GM12801 (cell line): ENCODE measurements around the gene PFDN6.

ENCODE experiments used
- TF ChIP-seq, protein P1 (sequence below): IDR thresholded peaks from one replicate; pipeline ENCODE4 v1.5.1; 2011; ENCODE audit warnings: control low read depth; ENCODE audit not compliant: insufficient read length; ENCODE audit errors: extremely low read depth

The PFDN6 gene

DNA sequence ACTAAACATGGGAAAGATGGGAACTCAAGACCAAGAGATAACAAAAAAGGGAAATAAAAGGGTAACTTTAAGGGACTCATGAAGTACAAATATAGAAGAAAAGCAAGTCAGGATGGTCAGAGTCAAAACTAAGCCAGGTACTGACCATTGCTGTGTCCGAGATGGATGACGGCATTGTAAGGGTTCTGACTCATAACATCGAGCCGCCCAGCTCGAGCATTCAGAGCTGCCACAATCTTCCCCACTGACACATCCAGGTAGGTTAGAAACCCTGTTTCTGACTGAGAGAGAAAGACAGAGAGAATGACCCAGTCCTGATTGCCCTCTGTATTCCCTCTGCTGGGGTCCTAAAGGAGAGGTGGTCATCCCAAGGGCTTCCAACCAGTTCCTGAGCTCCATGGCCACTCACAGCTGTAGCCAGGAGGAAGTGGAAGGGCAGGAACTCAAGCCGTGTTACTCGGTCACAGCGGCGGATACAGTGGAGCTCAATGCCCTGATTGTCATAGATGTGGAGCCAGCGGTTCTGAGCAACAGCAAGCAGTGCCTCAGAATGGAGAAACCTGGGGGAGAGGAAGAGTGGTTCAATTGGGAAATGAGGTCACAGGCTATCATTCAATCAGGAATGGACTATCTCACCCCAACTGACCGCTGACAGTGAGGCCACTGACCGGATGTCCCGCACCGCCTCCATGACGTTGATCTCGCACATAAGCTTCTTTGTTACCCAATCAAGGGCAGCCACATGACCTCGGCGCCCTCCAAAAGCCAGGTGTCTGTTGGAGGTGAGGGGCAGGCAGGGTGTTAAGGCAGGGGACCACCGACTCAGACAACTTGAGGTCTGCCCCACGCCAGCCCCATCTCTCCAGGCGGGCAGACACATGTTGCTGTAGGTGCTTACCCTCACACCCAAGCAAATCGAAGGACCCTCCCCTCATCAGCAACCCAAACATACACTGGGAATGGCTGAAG is 2.2 kb upstream of the PFDN6 start:
- TF ChIP-seq, protein P1, sequence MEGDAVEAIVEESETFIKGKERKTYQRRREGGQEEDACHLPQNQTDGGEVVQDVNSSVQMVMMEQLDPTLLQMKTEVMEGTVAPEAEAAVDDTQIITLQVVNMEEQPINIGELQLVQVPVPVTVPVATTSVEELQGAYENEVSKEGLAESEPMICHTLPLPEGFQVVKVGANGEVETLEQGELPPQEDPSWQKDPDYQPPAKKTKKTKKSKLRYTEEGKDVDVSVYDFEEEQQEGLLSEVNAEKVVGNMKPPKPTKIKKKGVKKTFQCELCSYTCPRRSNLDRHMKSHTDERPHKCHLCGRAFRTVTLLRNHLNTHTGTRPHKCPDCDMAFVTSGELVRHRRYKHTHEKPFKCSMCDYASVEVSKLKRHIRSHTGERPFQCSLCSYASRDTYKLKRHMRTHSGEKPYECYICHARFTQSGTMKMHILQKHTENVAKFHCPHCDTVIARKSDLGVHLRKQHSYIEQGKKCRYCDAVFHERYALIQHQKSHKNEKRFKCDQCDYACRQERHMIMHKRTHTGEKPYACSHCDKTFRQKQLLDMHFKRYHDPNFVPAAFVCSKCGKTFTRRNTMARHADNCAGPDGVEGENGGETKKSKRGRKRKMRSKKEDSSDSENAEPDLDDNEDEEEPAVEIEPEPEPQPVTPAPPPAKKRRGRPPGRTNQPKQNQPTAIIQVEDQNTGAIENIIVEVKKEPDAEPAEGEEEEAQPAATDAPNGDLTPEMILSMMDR = no peak

- TF ChIP-seq, protein P1 = no peak
Measured at GRCh38 chr6:33288141-33288920, 1.1 kb upstream of the PFDN6 start.

GRCh38 chr6:33289784-33290315 is 449 bp downstream of the PFDN6 start:
- TF ChIP-seq, protein P1 = no peak

DNA sequence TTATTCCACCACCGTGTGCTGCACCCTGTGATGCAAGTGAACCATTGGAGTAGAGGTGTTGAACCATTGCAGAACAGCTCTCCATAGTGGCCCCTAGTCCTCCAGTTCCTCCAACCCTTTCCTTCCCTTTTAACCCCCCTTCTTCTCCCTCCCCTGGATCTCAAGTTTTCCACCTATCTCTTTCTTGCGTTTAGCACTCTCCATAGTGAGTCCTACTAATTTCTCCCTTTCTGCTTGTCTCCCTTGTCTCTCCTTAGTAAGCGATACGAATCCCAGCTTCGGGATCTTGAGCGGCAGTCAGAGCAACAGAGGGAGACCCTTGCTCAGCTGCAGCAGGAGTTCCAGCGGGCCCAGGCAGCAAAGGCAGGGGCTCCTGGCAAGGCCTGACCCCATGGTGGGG is 1.1 kb downstream of the PFDN6 start:
- TF ChIP-seq, protein P1 = no peak

DNA sequence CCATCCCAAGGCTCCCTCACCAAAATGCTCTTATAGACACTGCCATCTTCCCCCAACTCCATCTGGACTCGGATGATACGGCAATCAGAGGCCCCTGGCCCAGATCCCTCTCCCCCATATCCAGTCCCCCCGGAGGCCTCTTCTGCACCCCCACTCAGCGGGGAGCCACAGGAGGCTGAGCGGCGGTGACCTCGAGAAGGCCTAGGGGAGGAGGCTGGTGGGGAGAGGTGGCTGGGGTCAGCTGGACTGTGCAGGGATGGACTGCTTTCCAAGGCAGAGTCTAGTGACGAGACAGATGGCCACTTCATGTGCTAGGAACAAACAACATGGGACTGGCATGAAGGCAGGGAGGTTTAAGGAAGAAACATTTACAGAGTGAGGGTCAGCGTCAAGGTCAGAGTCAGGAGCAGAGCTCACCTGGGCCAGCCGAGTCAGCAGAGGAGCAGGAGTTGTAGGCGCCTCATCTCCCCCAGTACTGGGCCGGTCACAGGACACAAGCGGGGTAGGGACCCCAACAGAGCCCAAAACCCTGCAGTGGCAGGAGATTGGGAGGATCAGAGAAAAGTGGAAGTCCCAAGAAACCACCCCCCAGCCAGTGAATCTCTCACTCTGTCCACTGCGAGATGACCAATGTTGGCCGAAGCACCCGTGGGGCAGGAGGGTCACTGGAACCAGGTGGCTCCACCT is 3.7 kb downstream of the PFDN6 start:
- TF ChIP-seq, protein P1 = no peak

DNA sequence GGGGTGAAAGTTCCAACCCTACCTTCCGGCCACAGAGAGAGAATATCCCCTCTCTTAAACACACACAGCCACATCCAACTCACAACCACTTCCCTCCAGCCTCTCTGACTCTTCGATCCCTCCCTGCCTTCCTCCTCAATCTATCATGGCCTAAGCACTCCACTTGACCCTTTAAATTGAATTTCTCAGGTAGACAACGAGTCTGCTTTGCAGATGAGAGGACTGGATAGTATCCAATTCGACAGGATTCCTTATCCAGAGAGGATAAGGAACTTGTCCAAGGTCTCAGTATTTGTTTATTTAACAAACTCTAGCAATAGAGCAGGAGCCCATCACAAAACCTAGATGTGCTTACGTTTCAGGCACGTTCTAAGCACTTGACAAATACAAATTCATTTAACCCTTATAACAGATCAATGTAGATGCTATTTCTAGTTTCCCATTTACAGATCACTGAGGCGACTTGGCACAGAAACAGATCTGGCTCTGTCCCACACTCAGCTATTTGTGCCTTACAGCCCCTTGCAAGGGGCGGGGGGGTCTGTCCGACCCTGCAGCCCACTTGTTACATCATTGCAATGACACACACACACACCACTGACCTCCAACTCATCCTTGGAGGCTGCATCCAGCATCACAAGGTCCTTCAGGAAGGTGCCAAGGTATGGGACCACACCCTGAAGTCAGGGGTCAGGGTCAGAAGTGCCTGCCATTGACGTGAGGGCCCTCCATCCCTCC is 4.9 kb downstream of the PFDN6 start:
- TF ChIP-seq, protein P1 = no peak
